EH (cell line): ENCODE results near the gene DNAAF8.

Source experiments
- DNase-seq: peaks from one replicate; pipeline ENCODE4 v3.0.0-alpha.2; 2015; ENCODE audit warnings: low read depth

The DNAAF8 gene

GRCh38 chr16:4695473-4696171, 38.7 kb upstream of the DNAAF8 start:
- no peak for DNase-seq

- DNase-seq, result no peak
Observed at GRCh38 chr16:4696172-4696904, 38.0 kb upstream of the DNAAF8 start.

GRCh38 chr16:4696905-4697847, 37.2 kb upstream of the DNAAF8 start:
- DNase-seq, result no peak

- DNase-seq, result no peak
Observed at GRCh38 chr16:4697848-4698291, 36.5 kb upstream of the DNAAF8 start.

GRCh38 chr16:4698321-4699045, 35.9 kb upstream of the DNAAF8 start:
- no peak for DNase-seq

GRCh38 chr16:4699046-4699556, 35.2 kb upstream of the DNAAF8 start:
- DNase-seq, result no peak

GRCh38 chr16:4700380-4700996, 33.8 kb upstream of the DNAAF8 start:
- no peak for DNase-seq

- no peak for DNase-seq
Observed at GRCh38 chr16:4700997-4701743, 33.2 kb upstream of the DNAAF8 start.

GRCh38 chr16:4701791-4702465, 32.4 kb upstream of the DNAAF8 start:
- DNase-seq, result no peak

GRCh38 chr16:4702466-4702808, 31.9 kb upstream of the DNAAF8 start:
- no peak for DNase-seq

GRCh38 chr16:4703906-4704305, 30.4 kb upstream of the DNAAF8 start:
- no peak for DNase-seq

- no peak for DNase-seq
Observed at GRCh38 chr16:4704491-4704890, 29.8 kb upstream of the DNAAF8 start.

GRCh38 chr16:4704913-4705312, 29.4 kb upstream of the DNAAF8 start:
- no peak for DNase-seq

- DNase-seq, result no peak
Observed at GRCh38 chr16:4706871-4707270, 27.5 kb upstream of the DNAAF8 start.

GRCh38 chr16:4709481-4709880, 24.9 kb upstream of the DNAAF8 start:
- DNase-seq, result peak; percentile 21

- no peak for DNase-seq
Observed at GRCh38 chr16:4713663-4714501, 20.5 kb upstream of the DNAAF8 start.

GRCh38 chr16:4714996-4715395, 19.3 kb upstream of the DNAAF8 start:
- no peak for DNase-seq

GRCh38 chr16:4718466-4718865, 15.9 kb upstream of the DNAAF8 start:
- no peak for DNase-seq
